Mesendoderm (in vitro differentiated cells): ENCODE measurements around the gene MRS2.

Experiments used
- DNase-seq: peaks from one replicate; pipeline ENCODE4 v3.0.0; 2013
- H2AK5ac ChIP-seq: 2 replicates; pipeline ENCODE4 v1.6.1; 2013; ENCODE audit warnings: low read length, inconsistent platforms
- H2BK120ac ChIP-seq: 2 replicates; pipeline ENCODE4 v1.6.1; 2013; ENCODE audit warnings: low read depth, mild to moderate bottlenecking, low read length, moderate library complexity, mixed read lengths
- H2BK15ac ChIP-seq: replicated peaks from 2 replicates; pipeline ENCODE4 v1.6.1; 2013; ENCODE audit warnings: low read depth, mild to moderate bottlenecking, moderate library complexity
- H2BK5ac ChIP-seq: 2 replicates; pipeline ENCODE4 v1.6.1; 2013; ENCODE audit warnings: low read length, inconsistent platforms
- H3K18ac ChIP-seq: 2 replicates; pipeline ENCODE4 v1.6.1; 2013; ENCODE audit warnings: mild to moderate bottlenecking, low read length, mixed read lengths
- H3K23ac ChIP-seq: one replicate; pipeline ENCODE4 v1.6.1; 2013; ENCODE audit warnings: low read length
- H3K27ac ChIP-seq: 2 replicates; pipeline ENCODE4 v1.5.1; 2013; ENCODE audit warnings: low read depth, mild to moderate bottlenecking, inconsistent platforms, low read length, moderate library complexity
- H3K27me3 ChIP-seq: 2 replicates; pipeline ENCODE4 v1.6.1; 2013; ENCODE audit warnings: low read length, control low read depth, mild to moderate bottlenecking, inconsistent platforms; ENCODE audit not compliant: insufficient read depth, poor library complexity
- H3K36me3 ChIP-seq: 2 replicates; pipeline ENCODE4 v1.6.1; 2013; ENCODE audit warnings: low read length, inconsistent platforms; ENCODE audit not compliant: control insufficient read depth, insufficient read depth
- H3K4ac ChIP-seq: one replicate; pipeline ENCODE4 v1.6.1; 2013; ENCODE audit warnings: low read depth, mild to moderate bottlenecking, low read length, moderate library complexity
- H3K4me1 ChIP-seq: 2 replicates; pipeline ENCODE4 v1.6.1; 2013; ENCODE audit warnings: low read depth, low read length, inconsistent platforms; ENCODE audit not compliant: control insufficient read depth
- H3K4me2 ChIP-seq: 2 replicates; pipeline ENCODE4 v1.6.1; 2013; ENCODE audit warnings: low read length
- H3K4me3 ChIP-seq: 2 replicates; pipeline ENCODE4 v1.5.1; 2013; ENCODE audit warnings: mild to moderate bottlenecking, low read length
- H3K56ac ChIP-seq: one replicate; pipeline ENCODE4 v1.6.1; 2013; ENCODE audit warnings: low read length
- H3K79me1 ChIP-seq: 2 replicates; pipeline ENCODE4 v1.6.1; 2013; ENCODE audit warnings: low read length, inconsistent platforms
- H3K79me2 ChIP-seq: 2 replicates; pipeline ENCODE4 v1.6.1; 2013; ENCODE audit warnings: mild to moderate bottlenecking, low read length; ENCODE audit not compliant: control insufficient read depth, insufficient read depth
- H3K9ac ChIP-seq: 2 replicates; pipeline ENCODE4 v1.6.1; 2013; ENCODE audit warnings: low read length, inconsistent platforms
- H4K5ac ChIP-seq: one replicate; pipeline ENCODE4 v1.6.1; 2013; ENCODE audit warnings: low read length
- H4K8ac ChIP-seq: one replicate; pipeline ENCODE4 v1.6.1; 2013; ENCODE audit warnings: low read depth, mild to moderate bottlenecking, control low read depth, low read length, moderate library complexity
- WGBS: extraction: QIAGEN DNeasy Blood & Tissue Kit; methylation state at CpG from one replicate; pipeline ENCODE4 v1.1.7; 2013; ENCODE audit warnings: low lambda C conversion rate, missing lambda C conversion rate; ENCODE audit not compliant: insufficient coverage; ENCODE audit errors: extremely low coverage; 5-methylcytosine and 5-hydroxymethylcytosine counted together

The MRS2 gene

GRCh38 chr6:24440897-24441598 lies 38.3 kb downstream of the MRS2 start:
- Histone ChIP-seq H3K56ac (no peak overlapping the region), H3K4ac (no peak overlapping the region), H4K5ac (no peak overlapping the region), H3K18ac (no peak overlapping the region), H3K79me2 (no peaks in the 10 kb centered on the region), H3K4me1 (peaks cover 3% of the 10 kb centered on the region), H2AK5ac (no peak overlapping the region), H3K4me3 (no peak overlapping the region), H4K8ac (no peak overlapping the region), H3K79me1 (no peaks in the 10 kb centered on the region), H2BK5ac (no peak overlapping the region), H3K36me3 (no peaks in the 10 kb centered on the region), H3K27me3 (no peaks in the 10 kb centered on the region), H3K23ac (no peak overlapping the region), H3K4me2 (no peak overlapping the region), H2BK120ac (no peak overlapping the region), H3K9ac (no peak overlapping the region), H3K27ac (no peak overlapping the region), H2BK15ac (no peak overlapping the region)
- no CpG with 5 or more reads among the region's 16 CpGs for WGBS
- DNase-seq: no peak

GRCh38 chr6:24441599-24441904 lies 38.8 kb downstream of the MRS2 start:
- Histone ChIP-seq H3K18ac (no peak overlapping the region), H3K56ac (no peak overlapping the region), H3K27me3 (no peaks in the 10 kb centered on the region), H4K8ac (no peak overlapping the region), H3K36me3 (no peaks in the 10 kb centered on the region), H3K27ac (no peak overlapping the region), H2BK5ac (no peak overlapping the region), H3K9ac (no peak overlapping the region), H3K4ac (no peak overlapping the region), H3K4me2 (no peak overlapping the region), H2AK5ac (no peak overlapping the region), H2BK15ac (no peak overlapping the region), H3K79me1 (no peaks in the 10 kb centered on the region), H4K5ac (no peak overlapping the region), H3K4me3 (no peak overlapping the region), H2BK120ac (no peak overlapping the region), H3K23ac (no peak overlapping the region), H3K4me1 (peaks cover 3% of the 10 kb centered on the region), H3K79me2 (no peaks in the 10 kb centered on the region)
- no CpG with 5 or more reads among the region's 3 CpGs for WGBS
- no peak for DNase-seq

GRCh38 chr6:24444588-24444987 lies 41.9 kb downstream of the MRS2 start:
- Histone ChIP-seq H3K56ac (no peak overlapping the region), H3K4me3 (no peak overlapping the region), H3K36me3 (no peaks in the 10 kb centered on the region), H2AK5ac (no peak overlapping the region), H3K79me1 (no peaks in the 10 kb centered on the region), H3K27me3 (no peaks in the 10 kb centered on the region), H4K5ac (no peak overlapping the region), H2BK15ac (no peak overlapping the region), H3K18ac (no peak overlapping the region), H2BK120ac (no peak overlapping the region), H3K4me1 (peaks cover 3% of the 10 kb centered on the region), H3K23ac (no peak overlapping the region), H3K4ac (no peak overlapping the region), H2BK5ac (no peak overlapping the region), H3K9ac (no peak overlapping the region), H3K4me2 (no peak overlapping the region), H3K27ac (no peak overlapping the region), H4K8ac (no peak overlapping the region), H3K79me2 (no peaks in the 10 kb centered on the region)
- DNase-seq: no peak
- no CpG with 5 or more reads among the region's 4 CpGs for WGBS

GRCh38 chr6:24445704-24446103 lies 43.0 kb downstream of the MRS2 start:
- Histone ChIP-seq H4K5ac (no peak overlapping the region), H3K27ac (no peak overlapping the region), H3K56ac (no peak overlapping the region), H3K4me1 (peaks cover 3% of the 10 kb centered on the region), H3K36me3 (no peaks in the 10 kb centered on the region), H2AK5ac (no peak overlapping the region), H4K8ac (no peak overlapping the region), H3K9ac (no peak overlapping the region), H3K27me3 (no peaks in the 10 kb centered on the region), H2BK15ac (no peak overlapping the region), H3K79me1 (no peaks in the 10 kb centered on the region), H2BK5ac (no peak overlapping the region), H3K23ac (no peak overlapping the region), H3K79me2 (no peaks in the 10 kb centered on the region), H3K4me3 (no peak overlapping the region), H3K4ac (no peak overlapping the region), H3K4me2 (no peak overlapping the region), H3K18ac (no peak overlapping the region), H2BK120ac (no peak overlapping the region)
- peak; percentile 57 for DNase-seq
- no CpG with 5 or more reads among the region's 4 CpGs for WGBS

GRCh38 chr6:24446670-24447069 lies 43.9 kb downstream of the MRS2 start:
- Histone ChIP-seq H4K8ac (no peak overlapping the region), H3K18ac (no peak overlapping the region), H3K4me2 (no peak overlapping the region), H2BK15ac (no peak overlapping the region), H2BK5ac (no peak overlapping the region), H3K79me2 (no peaks in the 10 kb centered on the region), H3K9ac (no peak overlapping the region), H2BK120ac (no peak overlapping the region), H4K5ac (no peak overlapping the region), H3K79me1 (no peaks in the 10 kb centered on the region), H3K36me3 (no peaks in the 10 kb centered on the region), H3K56ac (no peak overlapping the region), H3K23ac (no peak overlapping the region), H3K4me1 (peaks cover 3% of the 10 kb centered on the region), H3K4me3 (no peak overlapping the region), H2AK5ac (no peak overlapping the region), H3K4ac (no peak overlapping the region), H3K27me3 (no peaks in the 10 kb centered on the region), H3K27ac (no peak overlapping the region)
- no CpG with 5 or more reads among the region's 7 CpGs for WGBS
- no peak for DNase-seq

GRCh38 chr6:24448396-24448795 lies 45.7 kb downstream of the MRS2 start:
- peaks cover 3% of the 10 kb centered on the region for H3K4me1 ChIP-seq
- no peak overlapping the region for H2BK5ac ChIP-seq
- no peak overlapping the region for H3K23ac ChIP-seq
- no peak overlapping the region for H2BK120ac ChIP-seq
- no peak overlapping the region for H3K4me3 ChIP-seq
- H3K36me3 ChIP-seq: no peaks in the 10 kb centered on the region
- no peaks in the 10 kb centered on the region for H3K27me3 ChIP-seq
- no peak overlapping the region for H3K18ac ChIP-seq
- H3K56ac ChIP-seq: no peak overlapping the region
- no peak overlapping the region for H4K5ac ChIP-seq
- H3K27ac ChIP-seq: no peak overlapping the region
- no peak for DNase-seq
- H2BK15ac ChIP-seq: no peak overlapping the region
- no peak overlapping the region for H3K9ac ChIP-seq
- no peaks in the 10 kb centered on the region for H3K79me1 ChIP-seq
- H3K79me2 ChIP-seq: no peaks in the 10 kb centered on the region
- H4K8ac ChIP-seq: no peak overlapping the region
- no peak overlapping the region for H2AK5ac ChIP-seq
- H3K4ac ChIP-seq: no peak overlapping the region
- no CpG with 5 or more reads among the region's 4 CpGs for WGBS
- no peak overlapping the region for H3K4me2 ChIP-seq
